GM18870 (cell line): Measurements from ENCODE around the gene RHOB.
A peak's percentile ranks its signal among the peaks of the same experiment; 100 is the strongest.

Source experiments
- ATAC-seq: cut with Tn5 transposase; IDR thresholded peaks from one replicate; pipeline ENCODE4 v1.9.1; 2021; ENCODE audit warnings: moderate library complexity; ENCODE audit not compliant: unreplicated experiment

RHOB gene

GRCh38 chr2:20436716-20437470, 10.0 kb upstream of the RHOB start:
- ATAC-seq: no peak

DNA sequence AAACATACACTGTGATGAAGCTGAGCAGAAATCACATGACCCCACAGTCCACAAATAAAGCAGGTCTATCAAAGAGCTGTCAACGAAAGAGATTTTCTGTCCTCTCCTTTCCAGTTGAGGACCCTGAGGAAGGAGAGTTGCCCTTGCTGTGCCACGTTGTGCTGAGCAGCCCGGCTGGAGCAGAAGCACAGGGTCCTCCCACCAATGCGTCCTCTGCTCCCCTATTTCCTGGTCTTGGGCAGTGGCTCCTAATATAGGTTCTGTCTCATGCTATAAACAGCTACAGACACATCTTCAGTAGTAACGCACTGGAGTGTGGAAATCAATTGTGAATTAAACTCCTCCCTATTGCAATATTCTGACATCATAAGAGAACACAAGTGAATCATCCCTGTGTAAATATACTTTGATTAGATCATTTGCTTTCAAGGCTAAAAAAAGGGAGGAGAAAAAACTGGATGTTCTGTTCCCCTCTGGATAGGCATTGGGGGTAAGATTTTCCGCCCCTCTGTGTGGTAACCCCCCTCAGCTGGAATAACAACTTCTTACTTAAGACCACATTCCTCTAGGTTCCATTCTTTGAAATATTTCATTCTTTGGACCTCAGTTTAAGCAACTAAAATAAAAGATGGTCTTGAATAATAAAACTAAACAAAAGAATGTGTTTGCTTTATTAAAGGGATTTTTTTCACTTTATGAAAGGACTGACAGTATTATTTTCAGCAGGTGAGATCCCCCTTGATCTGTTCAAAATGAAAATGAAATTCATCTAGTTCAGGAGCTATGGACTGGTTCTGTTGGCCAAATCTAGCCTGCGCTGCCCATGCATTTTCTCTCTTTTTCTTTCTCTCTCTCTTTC, 8.3 kb upstream of the RHOB start:
- ATAC-seq: no peak

DNA sequence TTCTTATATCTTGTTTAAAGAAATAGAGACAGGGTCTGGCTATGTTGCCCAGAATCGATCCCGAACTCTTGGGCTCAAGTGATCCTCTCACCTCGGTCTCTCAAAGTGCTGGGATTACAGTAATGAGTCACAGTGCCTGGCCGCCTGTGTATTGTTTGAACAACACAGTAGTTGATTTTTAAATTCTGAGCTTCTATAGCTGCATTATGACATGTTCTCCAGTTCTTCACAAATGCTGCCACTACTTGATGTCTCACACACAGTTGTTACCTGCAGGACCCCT, 7.7 kb upstream of the RHOB start:
- no peak for ATAC-seq

GRCh38 chr2:20439503-20439902, 7.4 kb upstream of the RHOB start:
- ATAC-seq: no peak

DNA sequence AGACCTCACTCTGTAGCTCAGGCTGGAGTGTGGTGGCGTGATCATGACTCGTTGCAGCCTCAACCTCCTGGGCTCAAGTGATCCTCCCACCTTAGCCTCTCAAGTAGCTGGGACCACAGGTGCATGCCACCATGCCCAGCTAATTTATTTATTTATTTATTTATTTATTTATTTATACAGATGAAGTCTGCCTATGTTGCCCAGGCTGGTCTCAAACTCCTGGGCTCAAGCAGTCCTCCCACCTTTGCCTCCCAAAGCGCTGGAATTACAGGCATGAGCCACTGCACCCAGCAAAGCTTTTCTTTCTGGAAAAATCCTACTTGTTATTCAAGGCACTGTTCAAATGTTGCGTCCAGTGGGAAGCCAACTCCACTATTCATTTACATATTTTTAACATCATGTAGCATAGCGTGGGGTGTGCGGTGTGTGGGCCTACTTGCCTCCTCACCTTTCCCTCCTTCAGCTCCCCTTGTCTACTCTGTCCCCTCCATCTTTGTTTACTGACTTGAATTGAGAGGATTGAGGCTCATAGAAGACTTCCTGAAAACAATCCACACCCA, 6.8 kb upstream of the RHOB start:
- ATAC-seq: no peak

GRCh38 chr2:20443276-20443920, 3.5 kb upstream of the RHOB start:
- ATAC-seq: no peak

GRCh38 chr2:20444101-20444992, 2.5 kb upstream of the RHOB start:
- no peak for ATAC-seq

DNA sequence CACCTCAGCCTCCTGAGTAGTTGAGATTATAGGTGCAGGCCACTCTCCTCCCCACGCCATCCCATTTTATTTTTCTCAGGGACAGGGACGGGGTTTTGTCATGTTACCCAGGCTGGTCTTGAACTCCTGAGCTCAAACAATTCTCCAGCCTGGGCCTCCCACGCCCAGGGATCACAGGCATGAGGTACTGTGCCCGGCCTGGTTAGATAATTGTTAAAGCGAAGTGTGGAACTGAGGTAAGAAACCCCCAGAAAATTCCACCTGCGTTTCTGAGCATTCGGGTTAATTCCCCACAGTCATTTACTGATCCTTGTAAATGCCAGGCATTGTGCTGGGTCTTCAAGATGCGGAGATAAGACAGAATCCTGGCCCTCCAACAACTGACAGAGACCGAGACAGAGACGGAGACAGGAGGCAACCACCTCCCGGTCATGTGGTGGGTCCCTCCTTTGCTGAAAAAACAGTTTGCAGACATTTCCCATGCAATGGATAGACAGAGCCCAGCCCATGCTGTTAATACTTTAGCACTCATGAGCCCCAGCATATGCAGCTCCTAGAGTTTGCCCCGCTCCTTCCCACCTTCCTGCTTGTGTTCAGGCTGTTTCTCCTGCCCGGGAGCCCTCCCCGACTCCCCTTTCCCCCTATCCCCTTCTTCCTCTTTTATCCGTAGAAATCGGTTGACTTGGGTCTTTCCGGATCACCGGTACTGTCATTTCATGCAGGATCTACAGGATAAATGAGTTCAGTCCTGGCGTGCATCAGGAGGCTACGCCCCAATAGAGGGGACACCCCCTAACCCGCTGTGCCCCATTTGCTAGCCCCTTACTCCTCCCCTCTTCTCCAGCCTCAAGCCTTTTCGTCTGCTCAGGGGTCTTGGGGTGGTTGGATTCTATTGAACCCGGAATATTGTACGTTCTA, 1.6 kb upstream of the RHOB start:
- ATAC-seq: no peak

GRCh38 chr2:20446255-20446916, 488 bp upstream of the RHOB start:
- ATAC-seq: no peak

DNA sequence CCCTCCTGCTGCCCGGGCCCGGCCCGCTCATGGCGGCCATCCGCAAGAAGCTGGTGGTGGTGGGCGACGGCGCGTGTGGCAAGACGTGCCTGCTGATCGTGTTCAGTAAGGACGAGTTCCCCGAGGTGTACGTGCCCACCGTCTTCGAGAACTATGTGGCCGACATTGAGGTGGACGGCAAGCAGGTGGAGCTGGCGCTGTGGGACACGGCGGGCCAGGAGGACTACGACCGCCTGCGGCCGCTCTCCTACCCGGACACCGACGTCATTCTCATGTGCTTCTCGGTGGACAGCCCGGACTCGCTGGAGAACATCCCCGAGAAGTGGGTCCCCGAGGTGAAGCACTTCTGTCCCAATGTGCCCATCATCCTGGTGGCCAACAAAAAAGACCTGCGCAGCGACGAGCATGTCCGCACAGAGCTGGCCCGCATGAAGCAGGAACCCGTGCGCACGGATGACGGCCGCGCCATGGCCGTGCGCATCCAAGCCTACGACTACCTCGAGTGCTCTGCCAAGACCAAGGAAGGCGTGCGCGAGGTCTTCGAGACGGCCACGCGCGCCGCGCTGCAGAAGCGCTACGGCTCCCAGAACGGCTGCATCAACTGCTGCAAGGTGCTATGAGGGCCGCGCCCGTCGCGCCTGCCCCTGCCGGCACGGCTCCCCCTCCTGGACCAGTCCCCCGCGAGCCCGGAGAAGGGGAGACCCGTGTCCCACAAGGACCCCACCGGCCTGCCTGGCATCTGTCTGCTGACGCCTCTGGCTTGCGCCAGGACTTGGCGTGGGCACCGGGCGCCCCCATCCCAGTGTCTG, 767 bp downstream of the RHOB start:
- ATAC-seq: peak; percentile 5

- ATAC-seq: no peak
These were observed 1.5 kb downstream of the RHOB start for GRCh38 chr2:20448246-20448976.

DNA sequence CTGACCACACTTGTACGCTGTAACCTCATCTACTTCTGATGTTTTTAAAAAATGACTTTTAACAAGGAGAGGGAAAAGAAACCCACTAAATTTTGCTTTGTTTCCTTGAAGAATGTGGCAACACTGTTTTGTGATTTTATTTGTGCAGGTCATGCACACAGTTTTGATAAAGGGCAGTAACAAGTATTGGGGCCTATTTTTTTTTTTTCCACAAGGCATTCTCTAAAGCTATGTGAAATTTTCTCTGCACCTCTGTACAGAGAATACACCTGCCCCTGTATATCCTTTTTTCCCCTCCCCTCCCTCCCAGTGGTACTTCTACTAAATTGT, 2.1 kb downstream of the RHOB start:
- no peak for ATAC-seq

DNA sequence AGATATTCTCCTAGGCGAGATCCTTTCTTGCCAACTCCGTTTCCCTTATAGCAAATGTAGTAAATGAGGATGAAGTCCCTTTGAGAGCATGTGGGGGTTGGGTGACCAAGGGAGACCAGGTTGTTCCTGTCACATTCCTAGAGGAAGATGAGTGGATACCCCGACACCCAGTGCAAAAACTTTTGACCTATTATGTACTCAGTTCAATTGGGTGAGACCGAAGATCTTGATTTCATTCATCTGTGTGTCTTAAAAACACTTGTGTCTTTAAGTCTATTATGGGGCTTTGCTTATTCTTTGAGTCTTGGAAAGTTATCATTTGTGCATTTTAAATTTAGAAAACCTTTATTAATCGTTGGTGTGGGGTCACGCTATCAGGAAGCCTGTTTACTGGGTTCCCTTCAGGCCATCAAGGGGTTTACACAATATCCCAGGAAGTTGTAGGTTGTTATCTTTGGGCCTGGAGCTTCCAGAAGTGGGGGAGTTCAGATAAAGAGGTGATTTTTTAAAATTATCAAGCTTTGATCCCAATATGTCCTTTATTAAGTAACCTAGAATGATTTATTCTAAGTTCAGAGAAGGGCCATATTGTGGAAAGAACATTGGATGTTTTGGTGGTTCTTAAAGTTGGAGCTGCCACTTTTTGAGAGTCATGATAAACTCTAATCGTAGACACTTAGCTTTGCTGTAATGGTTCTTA, 2.8 kb downstream of the RHOB start:
- ATAC-seq: no peak

DNA sequence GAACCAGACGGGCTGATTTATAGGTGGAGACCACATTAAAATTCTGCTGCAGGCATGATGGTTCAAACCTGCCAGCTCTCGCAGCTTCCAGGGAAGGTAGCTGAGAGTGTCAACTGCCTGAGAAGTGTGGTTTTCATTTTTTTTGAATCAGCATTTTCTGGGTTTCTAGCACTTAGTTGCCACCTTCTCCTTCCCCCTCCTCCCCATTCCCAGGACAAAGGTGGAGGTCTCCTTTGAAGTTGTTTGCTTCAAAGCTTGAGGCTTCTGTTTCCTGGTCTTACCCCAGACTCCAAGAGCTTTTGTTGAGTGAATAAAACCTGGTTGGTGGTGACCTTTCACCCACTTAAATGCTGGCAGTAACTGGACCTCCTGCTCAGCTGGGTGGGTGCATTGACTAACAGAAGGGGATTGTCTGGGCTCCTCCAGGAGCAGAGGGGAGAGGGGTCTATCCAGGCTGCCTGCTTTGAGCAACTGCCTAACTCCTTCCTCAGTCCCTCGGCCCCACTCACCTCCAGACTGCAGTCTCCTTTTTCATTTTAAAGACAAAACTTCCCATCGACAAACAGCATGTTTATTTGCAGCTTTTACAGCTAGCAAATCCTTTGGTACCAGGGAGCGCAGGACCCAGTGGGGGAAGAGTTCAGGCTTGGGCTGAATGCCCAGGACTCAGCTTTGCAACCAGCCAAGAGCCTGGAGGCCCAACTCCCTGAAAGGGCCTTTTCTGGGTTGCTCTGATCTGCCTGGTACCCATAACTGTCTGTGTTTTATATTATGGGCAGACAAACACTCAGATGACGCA, 3.5 kb downstream of the RHOB start:
- no peak for ATAC-seq

DNA sequence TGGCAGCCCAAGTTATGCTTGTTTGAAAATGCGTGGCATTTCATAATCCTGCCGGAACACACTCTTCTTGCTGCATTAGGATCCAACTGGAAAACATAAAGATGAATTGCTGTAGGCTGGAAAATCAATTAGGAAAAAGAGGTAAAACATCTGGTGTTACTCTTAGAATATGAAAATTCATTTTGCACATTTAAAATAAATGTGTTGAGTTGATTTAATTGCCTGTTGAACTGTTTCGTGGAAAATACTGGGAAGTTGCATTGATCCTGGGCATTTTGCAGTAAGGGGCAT, 4.1 kb downstream of the RHOB start:
- no peak for ATAC-seq

GRCh38 chr2:20451341-20451740, 4.5 kb downstream of the RHOB start:
- ATAC-seq: no peak
